ENCODE results near the gene CDS2. TPM values are rescaled to one million over a fixed set of nuclear protein-coding genes. Genes with fewer than 3 reads are reported as not detected.

CDS2 gene
- total RNA-seq, 1 experiment from 2014 or later: 25.1 TPM

- Histone ChIP-seq H3K4me3 (ENCODE audit: insufficient read depth, low read depth, low read length) (no peak overlapping the region), H3K36me3 (replicated peaks; ENCODE audit: control insufficient read depth, insufficient read depth, low read length) (no peaks in the 10 kb centered on the region; the same call in 1 of the 2 replicates), H3K27me3 (ENCODE audit: control insufficient read depth, insufficient read depth, low read length) (no peaks in the 10 kb centered on the region)
- no peak for DNase-seq
Measured at GRCh38 chr20:5214826-5215225, 88.0 kb downstream of the CDS2 start.

GRCh38 chr20:5215672-5216304 lies 89.0 kb downstream of the CDS2 start:
- Histone ChIP-seq H3K27me3 (ENCODE audit: control insufficient read depth, insufficient read depth, low read length) (no peaks in the 10 kb centered on the region), H3K4me3 (ENCODE audit: insufficient read depth, low read depth, low read length) (no peak overlapping the region), H3K36me3 (replicated peaks; ENCODE audit: control insufficient read depth, insufficient read depth, low read length) (no peaks in the 10 kb centered on the region; the same call in 1 of the 2 replicates)
- DNase-seq: no peak

GRCh38 chr20:5216663-5217062 lies 89.9 kb downstream of the CDS2 start:
- Histone ChIP-seq H3K4me3 (ENCODE audit: insufficient read depth, low read depth, low read length) (no peak overlapping the region), H3K36me3 (replicated peaks; ENCODE audit: control insufficient read depth, insufficient read depth, low read length) (no peaks in the 10 kb centered on the region; the same call in 1 of the 2 replicates), H3K27me3 (ENCODE audit: control insufficient read depth, insufficient read depth, low read length) (no peaks in the 10 kb centered on the region)
- no peak for DNase-seq

- Histone ChIP-seq H3K36me3 (replicated peaks; ENCODE audit: control insufficient read depth, insufficient read depth, low read length) (no peaks in the 10 kb centered on the region), H3K4me3 (ENCODE audit: insufficient read depth, low read depth, low read length) (no peak overlapping the region), H3K27me3 (ENCODE audit: control insufficient read depth, insufficient read depth, low read length) (no peaks in the 10 kb centered on the region)
- no peak for DNase-seq
Measured at GRCh38 chr20:5217616-5218015, 90.8 kb downstream of the CDS2 start.

GRCh38 chr20:5220321-5221060 lies 93.7 kb downstream of the CDS2 start:
- H3K4me3 ChIP-seq (ENCODE audit: insufficient read depth, low read depth, low read length): no peak overlapping the region
- no peak for DNase-seq
- no peaks in the 10 kb centered on the region for H3K36me3 ChIP-seq (replicated peaks; ENCODE audit: control insufficient read depth, insufficient read depth, low read length)
- H3K27me3 ChIP-seq (ENCODE audit: control insufficient read depth, insufficient read depth, low read length): no peaks in the 10 kb centered on the region

GRCh38 chr20:5221061-5221430 lies 94.2 kb downstream of the CDS2 start:
- Histone ChIP-seq H3K27me3 (ENCODE audit: control insufficient read depth, insufficient read depth, low read length) (no peaks in the 10 kb centered on the region), H3K36me3 (replicated peaks; ENCODE audit: control insufficient read depth, insufficient read depth, low read length) (no peaks in the 10 kb centered on the region), H3K4me3 (ENCODE audit: insufficient read depth, low read depth, low read length) (no peak overlapping the region)
- no peak for DNase-seq

- DNase-seq: peak; percentile 67
Measured at GRCh38 chr20:5222919-5223634, 96.3 kb downstream of the CDS2 start.

GRCh38 chr20:5230544-5230943 lies 103.7 kb downstream of the CDS2 start:
- Histone ChIP-seq H3K4me3 (ENCODE audit: insufficient read depth, low read depth, low read length) (no peak overlapping the region), H3K36me3 (replicated peaks; ENCODE audit: control insufficient read depth, insufficient read depth, low read length) (no peaks in the 10 kb centered on the region), H3K27me3 (ENCODE audit: control insufficient read depth, insufficient read depth, low read length) (no peaks in the 10 kb centered on the region)
- no peak for DNase-seq

More at GRCh38 chr20:5222919-5223634, 96.3 kb downstream of the CDS2 start:
- Histone ChIP-seq H3K27me3 (ENCODE audit: control insufficient read depth, insufficient read depth, low read length) (no peaks in the 10 kb centered on the region), H3K36me3 (replicated peaks; ENCODE audit: control insufficient read depth, insufficient read depth, low read length) (no peaks in the 10 kb centered on the region), H3K4me3 (ENCODE audit: insufficient read depth, low read depth, low read length) (no peak overlapping the region)

- no peak overlapping the region for H3K4me3 ChIP-seq (ENCODE audit: insufficient read depth, low read depth, low read length)
- no peaks in the 10 kb centered on the region for H3K36me3 ChIP-seq (replicated peaks; ENCODE audit: control insufficient read depth, insufficient read depth, low read length)
- H3K27me3 ChIP-seq (ENCODE audit: control insufficient read depth, insufficient read depth, low read length): no peaks in the 10 kb centered on the region
- no peak for DNase-seq
Measured at GRCh38 chr20:5234158-5234557, 107.3 kb downstream of the CDS2 start.

GRCh38 chr20:5234978-5235377 lies 108.2 kb downstream of the CDS2 start:
- H3K36me3 ChIP-seq (replicated peaks; ENCODE audit: control insufficient read depth, insufficient read depth, low read length): no peaks in the 10 kb centered on the region
- no peak for DNase-seq
- no peaks in the 10 kb centered on the region for H3K27me3 ChIP-seq (ENCODE audit: control insufficient read depth, insufficient read depth, low read length)
- no peak overlapping the region for H3K4me3 ChIP-seq (ENCODE audit: insufficient read depth, low read depth, low read length)

Other genes starting within 250 kb of the CDS2 start
- gene SLC23A2, start 125.5 kb upstream of the CDS2 start, total RNA-seq (2014; rRNA removed; shearing (Covaris generic)): 5.9 TPM in 2 replicates
- gene TMEM230, start 13.9 kb upstream of the CDS2 start, total RNA-seq (2014; rRNA removed; shearing (Covaris generic)): 119 and 138 TPM in 2 replicates
- gene PCNA, start 7.0 kb upstream of the CDS2 start, total RNA-seq (2014; rRNA removed; shearing (Covaris generic)): 294 and 304 TPM in 2 replicates
- 0.74 and 1.2 TPM in 2 replicates for gene PROKR2, start 189.9 kb downstream of the CDS2 start, total RNA-seq (2014; rRNA removed; shearing (Covaris generic))

Data from H7 (cell line).